Measurements from ENCODE around the gene MRTFA.

GRCh38 chr22:40479126-40479800 is 157.3 kb downstream of the MRTFA start:
- TF ChIP-seq CTCF (IDR thresholded peaks at IDR 0.05): no peak
- TF ChIP-seq POLR2A (IDR thresholded peaks at IDR 0.05): no peak
- TF ChIP-seq POLR2AphosphoS5 (IDR thresholded peaks at IDR 0.05): no peak
